ENCODE data around the gene CIAO3. TPM values are rescaled to one million over a fixed set of nuclear protein-coding genes. Genes with fewer than 3 reads are reported as not detected.

Gene CIAO3
- total RNA-seq, 1 experiment from 2014 or later: 21.9 TPM

- Histone ChIP-seq H3K14ac (ENCODE audit: insufficient read depth, low read length) (peak overlapping the region; percentile 35; the same call in 1 of the 2 replicates), H4K8ac (replicated peaks; ENCODE audit: insufficient read length, low read depth, low read length) (no peak overlapping the region), H3K23me2 (ENCODE audit: insufficient read length, low read depth, low read length, poor library complexity, severe bottlenecking) (peaks cover 11% of the 10 kb centered on the region), H3K4ac (ENCODE audit: low read depth, low read length) (no peak overlapping the region), H3K56ac (ENCODE audit: insufficient read length, low read depth, low read length) (no peak overlapping the region), H3K23ac (ENCODE audit: insufficient read length, low read depth, low read length) (no peak overlapping the region), H2BK5ac (ENCODE audit: insufficient read length, low read length) (no peak overlapping the region), H2BK20ac (ENCODE audit: low read depth, low read length, poor library complexity, severe bottlenecking) (no peak overlapping the region), H3K79me2 (ENCODE audit: insufficient read depth, low read length) (no peaks in the 10 kb centered on the region), H2BK120ac (ENCODE audit: low read depth, low read length, poor library complexity, severe bottlenecking) (no peak overlapping the region), H4K5ac (ENCODE audit: insufficient read length, low read depth, low read length) (no peak overlapping the region), H3K4me1 (ENCODE audit: insufficient read depth, low read length) (no peaks in the 10 kb centered on the region), H3K18ac (ENCODE audit: insufficient read length, low read depth, low read length) (peak overlapping the region; percentile 53), H2BK15ac (ENCODE audit: low read depth, low read length) (no peak overlapping the region), H2AK5ac (ENCODE audit: insufficient read length, low read length) (no peak overlapping the region), H3K27me3 (ENCODE audit: insufficient read depth, low read length) (no peaks in the 10 kb centered on the region), H2BK12ac (ENCODE audit: insufficient read length, low read depth, low read length) (no peak overlapping the region), H4K20me1 (ENCODE audit: control insufficient read depth, insufficient read depth, insufficient read length) (no peaks in the 10 kb centered on the region), H3T11ph (ENCODE audit: low read length) (no peak overlapping the region), H3K9me3 (ENCODE audit: control insufficient read depth, low read depth, low read length) (no peaks in the 10 kb centered on the region), H4K91ac (ENCODE audit: insufficient read length, low read depth, low read length) (no peak overlapping the region), H3K9ac (ENCODE audit: extremely low read depth, insufficient read length, low read length) (no peak overlapping the region), H3K79me1 (ENCODE audit: insufficient read depth, low read depth, low read length, poor library complexity, severe bottlenecking) (no peaks in the 10 kb centered on the region), H2AFZ (ENCODE audit: low read length) (no peak overlapping the region), H3K27ac (ENCODE audit: insufficient read length, low read depth, low read length) (no peak overlapping the region), H3K4me2 (ENCODE audit: insufficient read depth, insufficient read length, low read length) (peak overlapping the region; percentile 87)
- H3K4me1 Mint-ChIP-seq: no peaks in the 10 kb centered on the region
- H3K4me3 Mint-ChIP-seq: peak overlapping the region; percentile 47 to 72
- no peaks in the 10 kb centered on the region for H3K9me3 Mint-ChIP-seq
- no CpG with 5 or more reads among the region's 61 CpGs for WGBS (ENCODE audit: extremely low coverage, insufficient read length, low lambda C conversion rate)
- no peak for DNase-seq
- no peak for TF ChIP-seq CTCF (conservative IDR thresholded peaks at IDR 0.05)
- no peak overlapping the region for H3K27ac Mint-ChIP-seq
- peaks cover 14% of the 10 kb centered on the region for H3K27me3 Mint-ChIP-seq (ENCODE audit: low read depth)
- peaks cover 0 to 7% (median 5%) of the 10 kb centered on the region in 3 experiments; a peak in 3 of 7 replicates for H3K36me3 Mint-ChIP-seq (ENCODE audit: insufficient read depth in 1 of 3, low read depth in 3 of 3)
These were observed 13.4 kb downstream of the CIAO3 start for GRCh38 chr16:727291-727977.

Measured in H9 (cell line).